Right ventricle myocardium inferior (tissue), 1 donor: ENCODE data around the gene SNX19. TPM values are rescaled to one million over a fixed set of nuclear protein-coding genes. Genes with fewer than 3 reads are reported as not detected.
"Not testable (repeated sequence)": the region's sequence is repeated elsewhere in the genome, so short reads cannot be mapped to it uniquely, and the experiment has no call there.

Experiments used
- ATAC-seq: fragments of 200-7000 bp; cut with Tn5 transposase; one replicate; pipeline ENCODE4 v1.9.1; 2020; ENCODE audit warnings: mild to moderate bottlenecking, moderate library complexity
- DNase-seq: peaks from one replicate; pipeline ENCODE4 v3.0.0; 2021; ENCODE audit errors: missing footprints
- intact Hi-C: fragments of 100-400 bp; cut with DNase I; formaldehyde crosslinking; loops from one replicate; pipeline ENCODE4 v1.11.0; 2022
- total RNA-seq: library from RNA; stranded (reverse); fragmentation: NEBNext Ultra II Directional; extraction: Animal tissue kit (Norgen Biotek cat#: 25700); gene quantifications from one replicate; pipeline ENCODE4 v1.2.1, GENCODE V29; 2021
- donor health status: DM: no; HTN: yes; CAD: no; lungs with severe emphysema.

SNX19 gene
- total RNA-seq, 1 donor from 2014 or later = 54.9 TPM

GRCh38 chr11:130859886-130860285 lies 56.4 kb downstream of the SNX19 start:
- intact Hi-C loops = loop anchor here (2.0 kb wide), 1 partner anchor 29 kb away; no protein-coding TSS in a partner anchor
- ATAC-seq (no peak), DNase-seq (no peak)

- no peak for ATAC-seq
- DNase-seq = no peak
- intact Hi-C loops = no loop called here
Measured at GRCh38 chr11:130858215-130858614, 58.1 kb downstream of the SNX19 start.

- ATAC-seq, intact Hi-C loops, DNase-seq: not testable (repeated sequence)
Measured at GRCh38 chr11:130855707-130856106, 60.6 kb downstream of the SNX19 start.

- intact Hi-C loops = no loop called here
- no peak for ATAC-seq
- no peak for DNase-seq
Measured at GRCh38 chr11:130854483-130854882, 61.8 kb downstream of the SNX19 start.

- DNase-seq (no peak), ATAC-seq (no peak)
- intact Hi-C loops = no loop called here
Measured at GRCh38 chr11:130852589-130852988, 63.7 kb downstream of the SNX19 start.

GRCh38 chr11:130850185-130850944 lies 65.9 kb downstream of the SNX19 start:
- DNase-seq (no peak), ATAC-seq (no peak)
- intact Hi-C loops = no loop called here

- intact Hi-C loops = no loop called here
- ATAC-seq = no peak
- DNase-seq = no peak
Measured at GRCh38 chr11:130849215-130849568, 67.1 kb downstream of the SNX19 start.

GRCh38 chr11:130848361-130849214 lies 67.7 kb downstream of the SNX19 start:
- ATAC-seq (no peak), DNase-seq (no peak)
- intact Hi-C loops = no loop called here

GRCh38 chr11:130847517-130847916 lies 68.8 kb downstream of the SNX19 start:
- no peak for ATAC-seq
- intact Hi-C loops = no loop called here
- DNase-seq = no peak

GRCh38 chr11:130846606-130847005 lies 69.7 kb downstream of the SNX19 start:
- intact Hi-C loops = no loop called here
- ATAC-seq (no peak), DNase-seq (no peak)

- ATAC-seq (no peak), DNase-seq (no peak)
- intact Hi-C loops = loop anchor here (5.0 kb wide), 1 partner anchor 105 kb away; no protein-coding TSS in a partner anchor
Measured at GRCh38 chr11:130842001-130842400, 74.3 kb downstream of the SNX19 start.

GRCh38 chr11:130840679-130841078 lies 75.6 kb downstream of the SNX19 start:
- ATAC-seq (no peak), DNase-seq (no peak)
- intact Hi-C loops = loop anchor here (5.0 kb wide), 1 partner anchor 103 kb away; no protein-coding TSS in a partner anchor

GRCh38 chr11:130839981-130840666 lies 76.2 kb downstream of the SNX19 start:
- peak; percentile 91 for ATAC-seq

GRCh38 chr11:130837194-130837593 lies 79.1 kb downstream of the SNX19 start:
- ATAC-seq (no peak), DNase-seq (no peak)
- intact Hi-C loops = no loop called here

More at GRCh38 chr11:130839981-130840666, 76.2 kb downstream of the SNX19 start:
- DNase-seq = no peak
- intact Hi-C loops = loop anchor here (5.0 kb wide), 1 partner anchor 103 kb away; no protein-coding TSS in a partner anchor

GRCh38 chr11:130834886-130835285 lies 81.4 kb downstream of the SNX19 start:
- intact Hi-C loops = no loop called here
- ATAC-seq = no peak

GRCh38 chr11:130832566-130833425 lies 83.5 kb downstream of the SNX19 start:
- DNase-seq (no peak), ATAC-seq (no peak)
- intact Hi-C loops = no loop called here

More at GRCh38 chr11:130834886-130835285, 81.4 kb downstream of the SNX19 start:
- DNase-seq = no peak

- no peak for ATAC-seq
- no peak for DNase-seq
- intact Hi-C loops = loop anchor here (2.0 kb wide), 1 partner anchor 29 kb away; no protein-coding TSS in a partner anchor
Measured at GRCh38 chr11:130831976-130832375, 84.3 kb downstream of the SNX19 start.

GRCh38 chr11:130831506-130831905 lies 84.8 kb downstream of the SNX19 start:
- ATAC-seq (no peak), DNase-seq (no peak)
- intact Hi-C loops = loop anchor here (2.0 kb wide), 1 partner anchor 29 kb away; no protein-coding TSS in a partner anchor
